Thoracic aorta (tissue), 2 donors: ENCODE results near the gene COPG2. TPM values are rescaled to one million over a fixed set of nuclear protein-coding genes. Genes with fewer than 3 reads are reported as not detected.
"Not testable (repeated sequence)": the region's sequence is repeated elsewhere in the genome, so short reads cannot be mapped to it uniquely, and the experiment has no call there.

ENCODE experiments used
- ATAC-seq: fragments of 150-250 bp; one replicate; pipeline ENCODE4 v1.8.0; 2017; ENCODE audit warnings: low read depth; ENCODE audit not compliant: insufficient number of reproducible peaks, low FRiP score
- DNase-seq: peaks from one replicate; pipeline ENCODE4 v3.0.0-alpha.2; 2020; ENCODE audit warnings: low spot score
- H3K27ac ChIP-seq, 2 donors: fragments of 200-600 bp; sonication (generic); 1 replicate in 1 of 2; 2 replicates in 1 of 2; pipeline ENCODE4 v1.5.1; 2016; ENCODE audit warnings: mild to moderate bottlenecking in 2 of 2, moderate library complexity in 2 of 2
- H3K27me3 ChIP-seq: fragments of 200-600 bp; sonication (generic); replicated peaks from 2 replicates; pipeline ENCODE4 v1.6.0; 2016; ENCODE audit warnings: mild to moderate bottlenecking; ENCODE audit not compliant: insufficient read depth
- H3K36me3 ChIP-seq: fragments of 200-600 bp; sonication (generic); one replicate; pipeline ENCODE4 v1.5.1; 2016
- H3K4me1 ChIP-seq, 2 donors: fragments of 200-600 bp; sonication (generic); 1 replicate in 1 of 2; 2 replicates in 1 of 2; pipeline versions ENCODE4 v1.5.1 to v1.6.0; 2016; ENCODE audit warnings: low read depth in 2 of 2, mild to moderate bottlenecking in 1 of 2; ENCODE audit not compliant: control insufficient read depth in 1 of 2
- H3K4me3 ChIP-seq: fragments of 200-600 bp; sonication (generic); 2 replicates; pipeline ENCODE4 v1.5.1; 2016; ENCODE audit warnings: mild to moderate bottlenecking
- H3K9me3 ChIP-seq: fragments of 200-600 bp; sonication (generic); 2 replicates; pipeline ENCODE4 v1.5.1; 2016
- total RNA-seq, 2 donors: library from RNA; depleted of rRNA; stranded (reverse); fragments of >200 nt; gene quantifications; one replicate each; pipeline versions ENCODE4 v1.1.0 to v1.2.3, GENCODE V29; 2016
- TF ChIP-seq, protein P1 (sequence below): fragments of 200-600 bp; sonication (generic); IDR thresholded peaks from one replicate; pipeline ENCODE4 v1.5.1; 2019; ENCODE audit warnings: antibody characterized with exemption

The COPG2 gene
- total RNA-seq, 2 donors from 2014 or later, result 8.8 to 9.5 TPM

DNA sequence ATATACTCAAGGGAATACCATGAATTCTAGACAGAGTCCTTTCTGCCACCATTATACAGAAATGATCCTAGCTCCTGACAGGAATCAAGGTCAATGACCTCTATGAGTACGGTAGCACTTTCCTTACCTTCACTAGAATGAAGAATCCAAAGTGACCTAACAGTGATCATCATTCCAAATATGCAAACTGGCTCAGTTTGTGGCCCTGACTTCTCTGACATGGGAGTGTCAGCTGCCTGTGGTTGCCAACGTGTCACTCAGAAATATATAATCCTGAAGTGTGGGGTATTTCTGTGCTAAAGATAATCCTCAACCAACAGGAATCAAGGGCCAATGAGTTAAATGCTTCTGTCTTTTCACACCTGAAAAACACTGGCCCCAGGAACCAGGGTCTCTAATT lies 45.7 kb downstream of the COPG2 start:
- Histone ChIP-seq H3K9me3 (peaks cover 5% of the 10 kb centered on the region), H3K4me1 (no peaks in the 10 kb centered on the region), H3K27ac (no peak overlapping the region), H3K27me3 (no peaks in the 10 kb centered on the region), H3K36me3 (no peaks in the 10 kb centered on the region), H3K4me3 (no peak overlapping the region)
- no peak for DNase-seq
- TF ChIP-seq, protein P1, sequence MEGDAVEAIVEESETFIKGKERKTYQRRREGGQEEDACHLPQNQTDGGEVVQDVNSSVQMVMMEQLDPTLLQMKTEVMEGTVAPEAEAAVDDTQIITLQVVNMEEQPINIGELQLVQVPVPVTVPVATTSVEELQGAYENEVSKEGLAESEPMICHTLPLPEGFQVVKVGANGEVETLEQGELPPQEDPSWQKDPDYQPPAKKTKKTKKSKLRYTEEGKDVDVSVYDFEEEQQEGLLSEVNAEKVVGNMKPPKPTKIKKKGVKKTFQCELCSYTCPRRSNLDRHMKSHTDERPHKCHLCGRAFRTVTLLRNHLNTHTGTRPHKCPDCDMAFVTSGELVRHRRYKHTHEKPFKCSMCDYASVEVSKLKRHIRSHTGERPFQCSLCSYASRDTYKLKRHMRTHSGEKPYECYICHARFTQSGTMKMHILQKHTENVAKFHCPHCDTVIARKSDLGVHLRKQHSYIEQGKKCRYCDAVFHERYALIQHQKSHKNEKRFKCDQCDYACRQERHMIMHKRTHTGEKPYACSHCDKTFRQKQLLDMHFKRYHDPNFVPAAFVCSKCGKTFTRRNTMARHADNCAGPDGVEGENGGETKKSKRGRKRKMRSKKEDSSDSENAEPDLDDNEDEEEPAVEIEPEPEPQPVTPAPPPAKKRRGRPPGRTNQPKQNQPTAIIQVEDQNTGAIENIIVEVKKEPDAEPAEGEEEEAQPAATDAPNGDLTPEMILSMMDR, result no peak
- no peak for ATAC-seq

DNA sequence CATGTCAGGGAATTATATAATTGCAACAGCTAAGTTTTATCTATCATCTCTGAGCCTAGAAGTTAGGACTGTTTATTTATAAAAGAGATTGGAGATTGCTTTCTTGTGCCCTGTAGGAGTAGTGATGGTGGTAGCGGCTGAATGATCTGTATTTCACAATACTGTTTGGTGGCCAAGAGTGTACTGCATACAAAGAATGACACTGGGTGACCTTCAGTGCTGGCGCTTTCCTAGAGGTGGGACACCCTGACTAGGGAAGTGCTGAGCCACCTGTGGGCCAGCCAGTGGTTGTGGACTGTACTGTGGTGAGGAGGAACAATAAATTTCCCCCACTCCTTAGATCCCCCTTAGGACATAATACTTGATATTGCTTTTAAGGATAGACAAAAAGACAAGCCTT lies 53.0 kb downstream of the COPG2 start:
- DNase-seq (no peak), ATAC-seq (no peak)
- Histone ChIP-seq H3K9me3 (no peaks in the 10 kb centered on the region), H3K4me1 (no peaks in the 10 kb centered on the region), H3K36me3 (peaks cover 4% of the 10 kb centered on the region), H3K4me3 (no peak overlapping the region), H3K27ac (no peak overlapping the region), H3K27me3 (no peaks in the 10 kb centered on the region)
- TF ChIP-seq, protein P1, result no peak

DNA sequence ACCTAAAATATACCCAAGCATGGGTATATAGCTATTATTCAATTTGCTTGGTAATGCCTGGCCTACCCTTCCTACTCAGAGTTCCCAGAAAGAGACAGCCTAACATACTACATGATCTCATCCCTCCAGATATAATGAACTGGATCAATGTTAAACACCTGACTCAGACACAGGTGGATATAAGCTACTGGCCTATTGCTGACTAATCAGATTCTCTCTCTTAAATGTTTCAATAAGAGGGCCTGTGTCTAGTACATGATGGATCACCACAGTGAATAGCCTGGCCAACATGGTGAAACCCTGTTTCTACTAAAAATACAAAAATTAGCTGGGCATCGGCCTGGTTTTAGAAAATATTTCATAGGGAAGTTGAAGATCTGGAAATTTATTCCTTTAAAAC lies 54.1 kb downstream of the COPG2 start:
- DNase-seq (no peak), ATAC-seq (no peak)
- no peak overlapping the region for H3K27ac ChIP-seq
- H3K27me3 ChIP-seq, result no peaks in the 10 kb centered on the region
- TF ChIP-seq, protein P1, result no peak
- H3K4me3 ChIP-seq, result no peak overlapping the region
- no peaks in the 10 kb centered on the region for H3K4me1 ChIP-seq
- peaks cover 4% of the 10 kb centered on the region for H3K36me3 ChIP-seq
- H3K9me3 ChIP-seq, result no peaks in the 10 kb centered on the region

DNA sequence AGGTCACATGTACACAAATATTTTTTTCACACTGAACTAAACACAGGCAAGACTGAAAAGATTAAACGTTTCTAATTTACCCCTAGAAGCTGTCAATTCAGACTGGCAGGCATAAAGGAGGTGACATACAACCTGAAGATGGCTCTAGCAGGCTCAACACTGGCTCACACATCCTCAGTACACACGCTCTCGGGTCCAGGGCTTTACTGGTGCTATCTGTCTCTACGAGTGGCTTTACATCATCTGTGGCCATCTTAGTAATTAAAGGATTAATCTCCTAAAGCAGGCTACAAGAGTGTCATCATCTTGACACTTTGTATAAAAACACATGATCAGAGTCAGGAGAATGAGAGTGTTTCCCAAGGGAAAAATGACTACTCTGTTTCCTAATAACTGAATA lies 57.3 kb downstream of the COPG2 start:
- Histone ChIP-seq H3K9me3 (no peaks in the 10 kb centered on the region), H3K36me3 (peaks cover 4% of the 10 kb centered on the region), H3K4me1 (no peaks in the 10 kb centered on the region), H3K27me3 (no peaks in the 10 kb centered on the region), H3K4me3 (no peak overlapping the region), H3K27ac (no peak overlapping the region)
- DNase-seq (no peak), ATAC-seq (no peak)
- TF ChIP-seq, protein P1, result no peak

DNA sequence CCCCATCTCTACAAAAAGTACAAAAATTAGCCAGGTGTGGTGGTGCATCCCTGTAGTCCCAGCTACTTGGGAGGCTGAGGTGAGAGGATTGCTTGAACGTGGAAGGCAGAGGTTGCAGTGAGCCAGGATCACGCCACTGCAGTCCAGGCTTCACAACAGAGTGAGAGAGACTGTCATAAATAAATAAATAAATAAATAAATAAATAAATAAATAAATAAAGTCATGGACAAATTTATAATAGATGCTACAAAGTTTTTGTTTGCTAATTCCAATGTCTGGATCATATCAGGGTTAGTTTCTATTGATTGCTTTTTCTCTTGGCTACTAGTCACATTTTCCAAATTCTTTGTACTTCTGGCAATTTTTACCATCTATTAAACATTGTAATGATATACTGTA lies 61.5 kb downstream of the COPG2 start:
- H3K9me3 ChIP-seq, H3K27me3 ChIP-seq, H3K36me3 ChIP-seq, H3K4me3 ChIP-seq, DNase-seq, H3K27ac ChIP-seq, H3K4me1 ChIP-seq, ATAC-seq: not testable (repeated sequence)

DNA sequence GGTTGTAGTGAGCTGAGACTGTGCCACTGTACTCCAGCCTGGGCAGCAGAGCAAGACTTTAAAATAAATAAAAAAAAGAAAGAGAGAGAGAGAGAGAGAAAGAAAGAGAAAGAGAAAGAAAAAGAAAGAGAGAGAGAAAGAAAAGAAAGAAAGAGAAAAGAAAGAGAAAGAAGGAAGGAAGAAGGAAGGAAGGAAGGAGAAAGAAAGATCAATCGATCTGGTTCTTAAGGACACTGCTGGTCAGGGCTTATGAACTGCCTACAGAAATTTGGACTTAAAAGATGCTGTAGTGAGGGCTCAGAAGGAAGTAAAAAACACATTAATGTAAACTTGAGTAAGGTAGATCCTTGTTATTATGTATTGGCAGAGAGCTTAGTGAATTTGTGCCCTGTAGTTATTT lies 62.4 kb downstream of the COPG2 start:
- Histone ChIP-seq H3K36me3 (no peaks in the 10 kb centered on the region), H3K4me1 (no peaks in the 10 kb centered on the region), H3K27ac (no peak overlapping the region), H3K9me3 (no peaks in the 10 kb centered on the region), H3K4me3 (no peak overlapping the region), H3K27me3 (no peaks in the 10 kb centered on the region)
- ATAC-seq, result no peak
- TF ChIP-seq, protein P1, result no peak
- no peak for DNase-seq
